AG20443 (cell line): ENCODE measurements around the gene AIP.
"Not testable (repeated sequence)": the region's sequence is repeated elsewhere in the genome, so short reads cannot be mapped to it uniquely, and the experiment has no call there.

ENCODE experiments used
- DNase-seq: peaks from one replicate; pipeline ENCODE4 v3.0.0; 2012; ENCODE audit warnings: low spot score, mixed read lengths

Gene AIP

GRCh38 chr11:67468759-67469507 is 13.9 kb upstream of the AIP start, which contains the start of gene TMEM134:
Gene TMEM134 (minus strand): TSS chr11:67469251. CDS start chr11:67469192, 59 bp downstream.
- DNase-seq, result peak; percentile 98

GRCh38 chr11:67469508-67469811 is 13.4 kb upstream of the AIP start:
- no peak for DNase-seq

GRCh38 chr11:67470337-67471002 is 12.4 kb upstream of the AIP start:
- DNase-seq, result no peak

GRCh38 chr11:67472882-67473281 is 9.9 kb upstream of the AIP start:
- no peak for DNase-seq

DNA sequence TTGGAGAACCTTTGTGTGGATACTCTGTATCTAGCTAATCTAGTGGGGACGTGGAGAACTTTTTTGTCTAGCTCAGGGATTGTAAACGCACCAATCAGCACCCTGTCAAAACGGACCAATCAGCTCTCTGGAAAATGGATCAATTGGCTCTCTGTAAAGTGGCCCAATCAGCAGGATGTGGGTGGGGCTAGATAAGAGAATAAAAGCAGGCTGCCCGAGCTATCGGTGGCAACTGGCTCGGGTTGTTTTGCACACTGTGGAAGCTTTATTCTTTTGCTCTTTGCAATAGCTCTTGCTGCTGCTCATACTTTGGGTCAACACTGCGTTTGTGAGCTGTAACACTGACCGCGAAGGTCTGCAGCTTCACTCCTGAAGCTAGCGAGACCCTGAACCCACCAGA is 6.1 kb upstream of the AIP start:
- not testable (repeated sequence) for DNase-seq

- DNase-seq, result not testable (repeated sequence)
Observed at GRCh38 chr11:67477344-67478050, 5.3 kb upstream of the AIP start.

DNA sequence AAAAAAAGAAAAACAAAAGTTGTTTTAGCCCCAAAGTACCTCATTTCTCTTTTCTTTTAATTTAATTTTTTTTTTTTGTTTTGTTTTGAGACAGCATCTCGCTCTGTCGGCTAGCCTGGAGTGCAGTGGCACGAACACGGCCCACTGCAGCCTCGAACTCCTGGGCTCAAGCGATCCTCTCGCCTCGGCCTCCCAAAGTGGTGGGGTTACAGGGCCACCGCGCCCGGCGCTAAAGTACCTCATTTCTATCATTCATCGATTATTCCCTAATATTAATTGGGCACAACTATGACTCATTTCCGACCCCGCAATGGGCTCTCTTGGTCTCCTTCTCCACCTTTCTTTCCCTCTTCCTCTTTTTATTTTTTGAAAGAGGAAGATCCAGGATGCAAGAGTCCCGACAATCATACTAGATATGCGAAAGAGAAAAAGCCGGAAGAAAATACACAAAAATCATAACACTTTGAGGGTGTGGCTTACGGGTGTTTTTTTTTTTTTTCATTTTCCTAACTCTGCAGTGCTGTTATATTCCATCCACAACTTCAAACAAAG is 475 bp upstream of the AIP start:
- DNase-seq, result no peak

- no peak for DNase-seq
Observed at GRCh38 chr11:67483831-67484665, 1.2 kb downstream of the AIP start.

- no peak for DNase-seq
Observed at GRCh38 chr11:67484847-67485311, 2.1 kb downstream of the AIP start.

- not testable (repeated sequence) for DNase-seq
Observed at GRCh38 chr11:67485873-67486361, 3.1 kb downstream of the AIP start.

DNA sequence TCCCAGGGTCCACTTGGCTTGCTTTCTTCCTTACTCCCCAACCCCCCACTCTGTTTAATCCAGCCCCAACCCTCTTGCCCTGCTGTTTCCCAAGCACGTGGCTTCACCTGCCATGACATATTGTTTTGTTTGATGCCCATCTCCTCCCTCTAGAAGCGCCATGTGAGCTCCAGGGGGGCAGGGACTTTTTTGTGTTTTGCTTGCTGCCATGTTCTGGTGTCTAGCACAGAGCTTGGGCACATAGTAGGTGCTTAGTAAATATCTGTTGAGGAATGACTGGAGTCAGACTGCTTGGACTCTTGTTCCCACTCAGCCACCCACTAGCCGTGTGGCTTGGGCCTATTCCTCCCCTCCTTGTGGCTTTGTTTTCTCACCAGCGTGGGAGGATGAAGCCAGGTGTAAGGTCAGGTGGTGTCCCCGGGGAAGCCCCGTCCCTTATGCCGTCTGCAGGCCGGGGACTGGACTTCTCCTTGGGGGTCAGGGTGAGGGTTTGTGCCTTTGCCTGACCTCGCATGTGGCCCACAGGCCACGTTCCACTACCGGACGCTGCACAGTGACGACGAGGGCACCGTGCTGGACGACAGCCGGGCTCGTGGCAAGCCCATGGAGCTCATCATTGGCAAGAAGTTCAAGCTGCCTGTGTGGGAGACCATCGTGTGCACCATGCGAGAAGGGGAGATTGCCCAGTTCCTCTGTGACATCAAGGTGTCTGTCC is 3.8 kb downstream of the AIP start:
- no peak for DNase-seq

DNA sequence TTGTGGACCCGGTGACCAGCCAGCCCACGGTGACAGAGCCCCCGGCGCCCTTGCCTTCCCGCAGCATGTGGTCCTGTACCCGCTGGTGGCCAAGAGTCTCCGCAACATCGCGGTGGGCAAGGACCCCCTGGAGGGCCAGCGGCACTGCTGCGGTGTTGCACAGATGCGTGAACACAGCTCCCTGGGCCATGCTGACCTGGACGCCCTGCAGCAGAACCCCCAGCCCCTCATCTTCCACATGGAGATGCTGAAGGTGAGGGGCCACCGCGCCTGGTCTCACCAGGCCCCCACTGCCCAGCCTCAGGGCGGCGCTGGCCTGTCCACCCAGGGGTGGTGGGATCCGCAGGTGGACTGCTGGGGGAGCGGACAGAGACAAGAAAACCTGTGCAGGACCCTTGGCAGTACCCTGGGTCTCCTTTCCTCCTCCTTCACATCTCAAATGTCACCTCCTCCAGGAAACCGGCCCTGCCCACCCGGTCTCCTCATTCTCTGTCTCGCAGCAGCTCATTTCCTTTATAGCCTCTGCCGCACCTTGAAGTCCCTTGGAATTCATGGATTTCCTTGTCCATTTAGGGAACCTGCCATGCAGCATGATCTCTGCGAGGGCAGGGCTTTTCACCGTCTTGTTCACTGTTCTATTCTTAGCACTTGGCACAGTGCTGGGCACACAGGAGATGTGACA is 6.5 kb downstream of the AIP start:
- no peak for DNase-seq

GRCh38 chr11:67489885-67490726 is 7.3 kb downstream of the AIP start:
- DNase-seq, result no peak

DNA sequence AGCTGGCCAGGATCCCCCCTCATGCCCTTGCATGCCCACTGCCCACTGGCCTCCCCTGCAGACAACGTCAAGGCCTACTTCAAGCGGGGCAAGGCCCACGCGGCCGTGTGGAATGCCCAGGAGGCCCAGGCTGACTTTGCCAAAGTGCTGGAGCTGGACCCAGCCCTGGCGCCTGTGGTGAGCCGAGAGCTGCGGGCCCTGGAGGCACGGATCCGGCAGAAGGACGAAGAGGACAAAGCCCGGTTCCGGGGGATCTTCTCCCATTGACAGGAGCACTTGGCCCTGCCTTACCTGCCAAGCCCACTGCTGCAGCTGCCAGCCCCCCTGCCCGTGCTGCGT is 7.9 kb downstream of the AIP start:
- DNase-seq, result no peak

GRCh38 chr11:67491276-67492068 is 8.6 kb downstream of the AIP start:
- DNase-seq, result no peak

- no peak for DNase-seq
Observed at GRCh38 chr11:67492069-67492727, 9.4 kb downstream of the AIP start.

- DNase-seq, result no peak
Observed at GRCh38 chr11:67492801-67493547, 10.1 kb downstream of the AIP start.
